Measurements from ENCODE around the gene CDK19.
A peak's percentile ranks its signal among the peaks of the same experiment; 100 is the strongest.

The CDK19 gene

DNA sequence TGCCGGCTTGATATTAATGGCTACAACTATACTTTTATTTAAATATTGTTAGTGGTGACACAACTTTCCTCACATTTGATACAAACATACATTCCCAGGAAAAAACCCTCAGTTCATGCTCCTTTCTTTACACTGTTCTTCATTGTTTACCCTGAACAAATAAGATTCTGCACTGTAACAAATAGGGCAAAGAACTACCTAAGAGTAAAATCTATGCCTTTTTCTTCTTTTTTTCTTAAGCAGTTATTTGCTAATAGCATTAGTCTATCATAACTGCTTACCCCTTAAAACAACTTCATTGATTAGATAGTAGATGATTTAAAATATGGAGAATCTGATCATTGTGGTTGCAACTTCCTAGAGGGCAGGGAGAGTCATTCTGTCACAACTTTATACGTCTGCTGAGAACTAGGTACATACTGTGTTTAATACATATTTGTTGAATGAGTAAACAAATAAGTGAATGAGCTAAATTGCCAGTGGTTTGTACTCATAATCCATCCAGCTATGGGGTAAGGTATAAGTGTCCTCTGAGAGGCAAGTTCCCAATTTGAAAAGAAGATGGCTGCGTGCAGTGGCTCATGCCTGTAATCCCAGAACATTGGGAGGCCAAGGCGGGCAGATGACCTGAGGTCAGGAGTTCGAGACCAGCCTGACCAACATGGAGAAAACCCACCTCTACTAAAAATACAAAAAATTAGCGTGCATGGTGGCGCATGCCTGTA, 161.0 kb downstream of the CDK19 start:
- DNase-seq = no peak

- DNase-seq = no peak
Measured at GRCh38 chr6:110653381-110653780, 161.9 kb downstream of the CDK19 start.

- DNase-seq = no peak
Measured at GRCh38 chr6:110652520-110652919, 162.7 kb downstream of the CDK19 start.

DNA sequence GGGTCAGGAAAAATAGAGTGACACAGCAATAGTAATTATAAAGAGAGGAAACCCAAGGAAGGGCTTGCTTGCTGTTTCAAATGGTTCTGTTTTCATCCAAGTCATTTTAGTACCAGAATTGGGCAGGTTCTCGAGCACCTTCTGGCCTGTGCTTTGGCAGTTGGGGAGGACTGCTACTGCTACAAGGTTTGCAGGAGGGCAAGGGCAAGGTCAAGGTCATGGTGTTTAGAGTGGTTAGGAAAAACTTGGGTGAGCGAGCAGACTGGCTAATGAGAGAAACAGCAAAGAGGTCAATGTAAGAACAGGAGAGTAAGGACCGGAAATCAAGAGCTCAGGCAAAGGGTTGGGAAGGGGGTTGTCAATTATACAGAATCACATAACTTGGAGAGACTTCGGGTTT, 164.5 kb downstream of the CDK19 start:
- DNase-seq = no peak

DNA sequence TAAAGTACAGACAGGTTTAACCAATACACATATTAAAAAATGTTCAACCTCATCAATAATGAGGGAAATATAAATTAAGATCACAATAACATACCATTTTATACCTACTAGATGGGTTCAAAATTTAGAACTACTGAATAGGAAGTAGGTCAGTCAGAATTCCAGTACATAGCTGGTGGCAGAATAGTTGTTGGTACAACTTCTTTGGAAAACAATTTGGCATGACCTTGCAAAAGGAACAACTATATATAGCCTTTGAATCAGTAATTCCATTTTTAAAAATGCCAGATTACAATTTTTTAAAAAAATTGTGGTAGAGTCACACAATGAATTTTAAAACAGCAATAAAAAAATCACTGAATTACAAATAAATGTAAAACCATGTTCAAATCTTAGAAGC, 165.6 kb downstream of the CDK19 start:
- DNase-seq = no peak

- no peak for DNase-seq
Measured at GRCh38 chr6:110646951-110647910, 168.0 kb downstream of the CDK19 start.

DNA sequence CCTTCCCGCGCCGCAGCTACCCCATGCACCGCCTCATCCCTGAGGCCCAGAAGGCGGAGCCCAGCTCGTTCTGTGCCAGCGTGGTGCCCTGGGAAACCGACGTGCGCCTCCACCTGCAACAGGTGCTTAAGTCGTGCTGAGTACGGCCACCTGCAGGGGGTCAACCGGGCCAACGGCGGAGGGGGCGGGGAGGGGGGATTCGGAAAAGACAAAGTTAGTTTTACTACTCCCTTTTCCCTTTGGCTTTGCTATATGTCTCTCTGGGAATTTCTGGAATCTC, 168.9 kb downstream of the CDK19 start:
- DNase-seq = no peak

- no peak for DNase-seq
Measured at GRCh38 chr6:110645685-110646418, 169.4 kb downstream of the CDK19 start.

DNA sequence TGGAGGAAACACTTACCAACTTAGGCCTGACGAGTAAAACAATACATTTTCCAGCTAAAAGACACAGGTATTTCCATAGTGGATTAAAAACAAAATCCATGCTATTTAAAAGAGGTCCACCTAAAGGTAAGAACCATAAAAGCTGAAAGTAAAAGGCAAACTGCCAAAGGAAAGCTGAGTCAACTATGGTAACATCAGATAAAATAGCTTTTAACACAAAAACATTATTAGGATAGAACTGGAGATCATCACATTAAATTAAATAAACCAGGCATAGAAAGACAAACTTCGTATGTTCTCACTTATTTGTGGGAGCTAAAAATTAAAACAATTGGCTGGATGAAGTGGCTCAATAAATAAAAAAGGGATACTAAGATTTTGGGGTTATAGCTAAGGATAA, 172.1 kb downstream of the CDK19 start:
- DNase-seq = no peak

DNA sequence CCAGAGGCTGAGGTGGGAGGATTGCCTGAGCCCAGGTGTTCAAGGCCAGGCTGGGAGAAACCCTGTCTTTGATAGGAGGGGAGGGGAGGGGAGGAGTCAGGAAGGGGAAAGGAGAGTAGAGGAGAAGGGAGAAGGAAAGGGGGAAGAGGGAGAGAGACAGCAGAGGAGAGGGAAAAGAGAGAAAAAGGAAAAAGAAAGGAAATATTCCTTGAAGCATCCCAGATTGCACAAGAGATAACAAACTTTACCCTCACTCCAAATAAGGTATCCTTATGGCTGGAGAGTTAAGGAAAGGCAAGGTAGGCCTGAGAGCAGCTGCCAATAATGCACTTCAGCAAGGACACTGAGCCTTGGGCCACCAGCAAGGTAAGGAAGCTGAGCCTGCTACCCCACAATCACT, 172.6 kb downstream of the CDK19 start:
- DNase-seq = no peak

DNA sequence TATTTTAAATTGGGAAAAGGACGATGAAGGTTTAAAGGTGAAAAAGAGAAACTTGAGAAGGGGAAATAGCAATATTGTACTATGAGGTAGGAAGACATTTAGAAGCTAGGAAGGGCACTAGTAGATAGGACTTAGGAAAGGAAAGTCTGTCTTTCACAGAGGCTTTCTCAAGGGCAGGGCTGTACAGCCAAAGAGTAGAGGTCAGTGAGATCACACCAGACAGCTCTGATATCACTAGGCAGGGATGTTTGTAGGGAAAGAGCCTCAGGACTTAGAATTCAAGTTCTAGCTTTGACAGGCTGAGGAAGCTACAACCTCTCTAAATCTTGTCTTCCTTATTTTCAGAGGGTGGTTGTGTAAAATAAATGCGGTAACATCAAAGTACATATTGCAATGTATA, 178.5 kb downstream of the CDK19 start:
- no peak for DNase-seq

DNA sequence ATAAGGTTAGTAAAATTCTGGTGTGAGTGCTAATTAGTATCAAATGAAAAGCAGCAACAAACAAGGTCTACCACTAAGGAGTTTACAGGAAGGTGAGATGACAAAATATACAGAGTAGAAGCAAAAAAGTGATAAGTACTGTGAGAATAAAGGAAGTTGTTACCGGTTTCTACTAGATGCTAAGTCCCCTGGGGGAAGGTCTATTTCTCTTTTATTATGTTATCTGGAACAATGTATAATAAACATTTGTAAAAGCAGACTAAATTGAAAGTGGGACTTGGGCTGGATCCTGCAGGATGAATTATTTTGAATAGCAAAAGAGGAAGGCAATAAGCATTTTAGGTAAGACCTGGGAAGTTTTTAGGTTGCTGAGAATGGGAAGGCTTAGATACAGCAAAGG, 180.2 kb downstream of the CDK19 start:
- DNase-seq = no peak

DNA sequence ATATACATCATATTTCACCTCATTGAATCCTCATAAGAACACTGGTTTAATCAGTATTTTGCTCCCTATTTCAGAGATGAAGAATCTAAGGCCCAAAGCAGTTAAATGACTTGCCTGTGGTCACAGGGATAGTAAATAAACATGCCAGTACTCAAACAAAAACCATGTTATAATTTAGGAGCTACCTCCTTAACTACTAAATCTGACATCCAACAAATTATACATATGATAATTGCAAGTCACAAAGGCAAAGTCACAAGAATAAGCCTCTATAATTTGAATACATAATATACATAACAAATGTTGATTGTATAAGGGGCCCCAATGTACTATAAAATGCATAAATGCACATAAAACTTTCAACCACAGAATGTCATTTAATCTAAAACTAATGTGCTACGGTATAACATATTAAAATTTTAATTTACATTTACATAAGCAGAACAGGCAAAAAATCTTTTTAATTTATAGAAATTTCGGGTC, 181.5 kb downstream of the CDK19 start:
- no peak for DNase-seq

- DNase-seq = peak; percentile 55
Measured at GRCh38 chr6:110629153-110629552, 186.1 kb downstream of the CDK19 start.

GRCh38 chr6:110628330-110628729, 186.9 kb downstream of the CDK19 start:
- no peak for DNase-seq

GRCh38 chr6:110626442-110626841, 188.8 kb downstream of the CDK19 start:
- DNase-seq = no peak

DNA sequence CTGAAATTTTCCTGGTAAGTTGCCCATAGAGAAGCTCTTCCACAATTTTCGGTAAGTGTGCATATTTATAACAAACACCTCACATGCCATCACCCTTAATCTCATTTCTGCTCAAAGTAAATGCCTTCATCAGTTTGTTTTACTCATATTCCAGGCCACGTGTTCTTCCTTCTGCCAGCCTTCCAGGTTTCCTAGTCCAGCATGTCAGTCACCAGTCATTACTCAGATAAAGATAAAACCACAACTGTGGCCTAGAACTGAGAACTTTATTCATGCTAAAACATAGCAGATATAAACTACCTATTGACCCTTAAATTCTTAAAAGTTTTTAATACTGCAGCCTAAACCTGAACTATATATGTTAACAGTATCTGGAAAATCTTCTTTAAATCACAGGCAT, 189.4 kb downstream of the CDK19 start:
- no peak for DNase-seq

GRCh38 chr6:110622912-110623578, 192.2 kb downstream of the CDK19 start:
- DNase-seq = no peak

GRCh38 chr6:110621061-110621460, 194.2 kb downstream of the CDK19 start:
- DNase-seq = no peak

- no peak for DNase-seq
Measured at GRCh38 chr6:110620065-110620464, 195.2 kb downstream of the CDK19 start.

GRCh38 chr6:110619275-110619908, 195.9 kb downstream of the CDK19 start:
- no peak for DNase-seq

- no peak for DNase-seq
Measured at GRCh38 chr6:110618591-110619267, 196.5 kb downstream of the CDK19 start.
